Activated T-cell treated with anti-CD3 and anti-CD28 coated beads, Interleukin-2, amount 50 U/mL, for 1 hour (primary cell): ENCODE data around the gene DCP1A.
"Not testable (repeated sequence)": the region's sequence is repeated elsewhere in the genome, so short reads cannot be mapped to it uniquely, and the experiment has no call there.

Source experiments
- DNase-seq: peaks from one replicate; pipeline ENCODE4 v3.0.0-alpha.2; 2020

Gene DCP1A

DNA sequence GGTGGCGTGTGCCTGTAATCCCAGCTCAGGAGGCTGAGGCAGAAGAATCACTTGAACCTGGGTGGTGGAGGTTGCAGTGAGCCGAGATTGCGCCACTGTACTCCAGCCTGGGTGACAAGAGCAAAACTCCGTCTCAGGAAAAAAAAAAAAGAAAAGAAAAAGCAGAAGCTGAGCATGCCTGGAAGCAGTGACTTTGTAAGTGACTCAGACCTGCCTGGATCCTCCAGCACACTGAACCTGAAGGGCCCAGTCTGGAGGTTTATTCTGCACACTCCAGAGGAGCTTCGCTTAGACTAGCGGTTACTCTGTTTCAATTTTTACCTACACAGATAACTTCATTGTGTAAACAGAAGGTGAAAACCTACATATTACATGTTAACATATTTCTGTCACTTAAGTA lies 19.4 kb downstream of the DCP1A start:
- not testable (repeated sequence) for DNase-seq

DNA sequence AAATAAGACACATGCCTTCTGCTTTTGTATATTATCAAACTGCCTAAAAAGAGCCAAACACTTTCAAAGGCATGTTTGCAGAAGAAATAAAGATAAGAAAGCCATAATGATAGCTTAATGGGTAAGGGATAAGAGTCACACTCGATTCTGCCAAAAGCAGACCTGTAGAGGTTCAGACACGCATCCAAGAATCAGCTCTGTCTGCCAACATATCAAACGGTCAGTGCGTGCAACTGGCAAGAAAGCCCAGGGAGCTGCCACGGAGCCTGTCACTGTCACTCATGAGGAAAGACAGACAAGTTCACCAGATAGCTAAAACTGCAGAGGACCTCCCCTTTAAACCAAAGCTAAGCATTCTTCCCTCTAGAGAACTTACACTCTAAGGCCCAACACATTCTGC lies 23.2 kb downstream of the DCP1A start:
- DNase-seq: no peak

DNA sequence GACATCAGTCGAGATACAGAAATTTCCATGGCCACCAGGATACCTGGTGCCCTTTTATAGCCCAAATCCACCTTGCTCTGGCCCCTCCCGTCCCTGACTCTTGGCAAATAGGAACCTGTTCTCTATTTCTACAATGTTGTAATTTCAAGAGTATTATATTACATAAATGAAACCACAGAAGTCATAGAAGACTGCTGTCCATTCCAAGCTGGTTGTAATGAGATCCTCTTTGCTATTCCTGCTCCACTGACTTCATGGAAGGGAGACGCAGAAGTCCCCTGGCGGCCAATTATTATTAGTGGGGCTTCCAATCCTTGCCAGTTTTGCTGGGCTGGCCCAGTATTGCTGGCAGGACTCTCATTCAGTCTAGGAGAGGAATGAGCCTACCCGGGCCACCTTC lies 26.6 kb downstream of the DCP1A start:
- DNase-seq: no peak

DNA sequence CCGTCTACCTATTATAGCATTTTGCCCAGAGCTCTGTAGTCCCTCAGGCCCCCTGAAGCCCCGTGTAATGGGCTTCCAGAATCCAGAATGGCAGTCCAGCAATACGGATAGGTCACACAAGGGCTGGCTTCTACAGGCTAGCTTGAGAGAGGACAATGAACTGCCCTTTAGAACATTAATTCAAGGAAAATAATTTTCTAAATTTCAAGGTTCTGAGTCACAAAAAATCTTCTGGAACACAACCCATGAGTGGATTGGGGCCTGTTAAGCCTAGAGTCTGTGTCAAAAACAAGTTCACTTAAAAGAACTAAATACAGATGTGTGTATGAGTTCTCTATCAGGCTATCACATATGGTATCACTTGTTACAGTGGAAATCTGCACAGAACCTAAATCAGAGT lies 28.8 kb downstream of the DCP1A start:
- DNase-seq: no peak

DNA sequence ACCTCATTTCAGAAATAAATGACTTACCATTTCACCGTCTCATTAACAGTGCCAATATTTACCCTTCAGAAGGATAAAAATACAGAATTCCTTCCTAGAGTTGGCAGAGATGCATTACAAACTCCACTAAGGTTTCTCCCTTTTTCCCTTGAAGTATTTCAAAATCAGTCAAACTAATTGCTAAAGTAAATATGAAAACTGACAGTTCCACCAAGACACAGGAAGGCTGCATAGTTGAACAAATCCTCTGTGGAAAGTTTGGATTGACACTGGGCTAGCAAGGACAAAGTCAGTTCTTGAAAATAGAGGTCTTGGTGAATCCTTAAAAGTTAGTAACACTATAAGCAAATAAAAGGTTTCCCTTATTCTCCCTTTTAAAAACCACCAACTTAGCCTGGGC lies 34.5 kb downstream of the DCP1A start:
- DNase-seq: no peak

DNA sequence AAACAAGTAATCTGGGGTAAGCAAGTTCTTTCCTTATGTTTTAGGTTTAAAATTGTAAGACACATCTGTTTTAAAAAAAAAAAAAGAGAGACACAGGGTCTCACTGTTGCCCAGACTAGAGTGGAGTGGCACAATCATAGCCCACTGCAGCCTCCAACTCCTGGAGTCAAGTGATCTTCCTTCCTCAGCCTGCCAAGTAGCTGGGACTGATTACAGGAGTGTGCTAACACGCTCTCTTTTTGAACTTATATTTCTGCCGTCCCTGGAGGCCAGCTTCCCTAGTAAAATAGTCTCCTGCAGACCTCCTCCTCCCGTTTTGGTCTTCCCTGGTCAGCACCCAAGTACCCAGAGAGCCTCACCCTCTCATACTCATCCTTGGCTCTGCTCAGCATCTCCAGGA lies 35.5 kb downstream of the DCP1A start:
- DNase-seq: no peak

DNA sequence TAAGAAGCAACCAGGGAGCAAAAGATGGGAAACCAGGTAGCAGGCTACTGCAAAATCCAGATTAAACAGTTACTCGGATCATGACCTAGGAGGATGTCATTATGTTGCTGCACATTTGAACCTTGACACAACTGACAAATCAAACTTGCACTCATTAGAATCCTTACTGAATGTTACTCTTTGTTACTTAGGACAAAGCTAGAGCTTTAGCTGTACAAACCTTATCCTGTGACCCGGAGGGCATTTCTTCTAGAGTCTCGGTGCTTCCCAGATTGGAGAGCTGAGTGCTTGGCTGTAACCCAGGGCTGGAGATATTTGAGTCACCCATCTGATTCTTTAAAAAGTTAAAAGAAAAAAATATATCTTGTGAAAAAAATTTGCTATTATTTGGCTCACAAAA lies 43.4 kb downstream of the DCP1A start:
- DNase-seq: no peak

DNA sequence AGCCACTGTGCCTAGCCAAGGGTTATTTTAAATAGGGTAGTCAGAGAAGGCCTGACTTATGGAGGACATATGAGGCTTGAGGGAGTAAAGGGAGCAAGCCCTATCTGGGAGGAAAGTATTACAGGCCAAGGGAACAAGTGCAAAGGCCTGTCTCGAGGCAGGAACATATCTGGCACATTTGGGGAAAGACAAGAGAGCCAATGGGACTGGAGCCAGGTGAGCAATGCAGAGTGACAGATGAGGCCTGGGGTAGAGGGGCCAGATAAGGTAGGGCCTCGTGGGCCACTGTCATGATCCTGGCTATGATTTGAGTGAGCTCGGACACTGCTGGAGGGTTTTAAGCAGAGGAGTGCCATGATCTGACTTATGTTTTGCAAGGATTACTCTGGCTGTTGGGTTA lies 43.8 kb downstream of the DCP1A start:
- DNase-seq: no peak

DNA sequence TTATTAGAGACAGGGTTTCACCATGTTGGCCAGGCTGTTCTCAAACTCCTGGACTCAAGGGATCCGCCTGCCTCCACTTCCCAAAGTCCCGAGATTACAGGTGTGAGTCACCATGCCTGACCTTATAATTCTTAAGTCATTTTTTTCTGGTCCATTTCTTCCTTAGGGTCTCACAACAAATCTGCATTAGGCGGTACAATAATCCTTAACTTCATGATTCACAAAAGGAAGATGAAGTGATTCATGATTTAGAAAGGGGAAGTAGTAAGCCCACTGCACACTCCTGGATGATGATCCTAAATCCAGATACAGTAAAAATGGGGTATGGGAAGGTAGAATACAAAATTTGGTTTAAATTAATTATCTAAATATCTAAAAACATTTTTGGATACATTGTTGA lies 46.5 kb downstream of the DCP1A start:
- DNase-seq: no peak

DNA sequence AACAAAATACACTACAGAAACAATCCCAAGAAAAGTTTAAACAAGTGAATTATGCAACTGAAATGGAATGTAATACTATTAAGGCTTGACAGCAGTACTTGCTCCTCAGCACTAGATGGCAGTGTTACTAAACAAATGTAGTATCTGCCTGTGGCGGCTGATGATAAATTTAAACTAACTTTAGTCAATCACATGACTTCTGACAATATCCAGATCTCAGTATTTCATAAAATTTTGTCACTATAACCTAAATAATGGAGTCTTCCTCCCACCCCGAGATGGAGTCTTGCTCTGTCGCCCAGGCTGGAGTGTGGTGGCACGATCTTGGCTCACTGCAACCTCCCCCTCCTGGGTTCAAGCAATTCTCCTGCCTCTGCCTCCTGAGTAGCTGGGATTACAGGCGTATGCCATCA lies 47.7 kb downstream of the DCP1A start:
- DNase-seq: not testable (repeated sequence)

DNA sequence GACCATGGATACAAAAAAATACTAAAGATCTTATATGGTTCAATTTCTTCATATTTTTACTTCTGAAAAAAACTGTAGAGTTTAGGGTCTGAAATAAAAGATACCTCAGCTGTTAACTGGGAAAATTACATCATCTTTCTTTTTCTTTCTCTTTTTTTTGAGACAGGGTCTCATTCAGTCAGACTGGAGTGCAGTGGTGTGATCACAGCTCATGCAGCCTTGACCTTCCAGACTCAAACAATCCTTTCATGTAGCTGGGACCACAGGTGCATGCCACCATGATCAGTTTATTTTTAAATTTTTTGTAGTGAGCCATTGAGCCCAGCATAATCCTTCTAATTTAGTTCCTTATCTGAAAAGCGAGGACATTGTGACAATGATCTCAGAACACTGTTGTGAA lies 51.9 kb downstream of the DCP1A start:
- DNase-seq: no peak

DNA sequence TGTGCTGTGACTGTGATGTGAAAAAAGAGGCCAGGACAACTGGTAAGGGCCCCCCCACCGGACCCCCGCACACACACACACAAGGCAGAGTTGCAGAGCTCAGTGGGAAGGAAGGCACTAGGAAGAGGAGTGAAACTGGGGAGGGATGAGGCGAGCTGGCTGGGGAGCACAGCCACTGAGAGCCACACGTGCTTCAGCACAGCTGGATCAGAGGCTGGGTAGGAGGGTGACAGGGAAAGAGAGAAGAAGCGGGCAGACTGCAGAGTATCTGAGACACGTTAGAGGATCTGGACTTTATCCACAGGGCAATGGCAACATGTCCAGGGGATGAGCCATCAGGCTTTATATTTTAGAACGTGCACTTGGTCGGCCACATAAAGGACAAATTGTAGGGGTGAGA lies 53.5 kb downstream of the DCP1A start:
- DNase-seq: no peak

DNA sequence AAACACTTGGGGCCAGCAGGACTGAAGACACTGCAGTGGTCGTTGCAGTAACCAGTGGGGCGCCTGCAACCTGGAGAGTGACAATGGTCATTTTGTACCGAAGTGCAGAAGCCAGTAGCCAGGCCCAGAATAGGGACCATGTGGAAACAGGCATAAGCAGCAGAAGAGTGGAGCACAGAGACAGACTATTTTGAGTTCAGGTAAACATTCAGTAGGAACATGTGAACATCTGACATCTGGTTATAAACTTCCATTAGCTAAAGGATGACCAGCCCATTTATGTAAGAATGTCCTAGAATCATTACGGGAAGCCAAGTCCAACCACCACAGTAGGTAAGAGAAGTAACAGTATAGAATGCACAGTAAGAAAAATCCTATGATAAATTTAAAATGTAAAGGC lies 59.1 kb downstream of the DCP1A start:
- DNase-seq: no peak

DNA sequence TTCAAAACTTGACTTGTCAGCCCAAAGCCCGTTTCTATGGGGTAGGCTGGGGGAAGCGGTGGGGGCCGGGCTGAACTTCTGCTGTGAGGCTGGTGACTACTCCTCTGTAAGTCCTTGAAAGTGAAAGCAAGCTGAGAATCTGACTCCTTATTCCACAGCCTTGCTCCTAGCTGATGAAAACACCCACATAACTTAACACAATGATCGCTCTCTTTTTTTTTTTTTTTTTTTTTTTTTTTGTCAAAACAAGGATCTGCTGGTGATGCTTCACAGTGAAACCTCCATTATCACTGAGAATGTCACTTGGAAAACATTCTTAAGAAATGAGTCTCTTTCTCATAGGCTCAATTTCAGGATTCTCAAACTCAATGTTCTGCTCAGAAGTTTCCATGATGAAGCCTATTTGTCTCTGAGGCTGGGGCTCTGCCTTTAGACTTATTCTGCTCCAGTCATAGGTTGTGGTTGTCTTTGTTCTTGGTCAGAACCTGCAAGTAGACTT lies 60.2 kb downstream of the DCP1A start:
- no peak for DNase-seq

DNA sequence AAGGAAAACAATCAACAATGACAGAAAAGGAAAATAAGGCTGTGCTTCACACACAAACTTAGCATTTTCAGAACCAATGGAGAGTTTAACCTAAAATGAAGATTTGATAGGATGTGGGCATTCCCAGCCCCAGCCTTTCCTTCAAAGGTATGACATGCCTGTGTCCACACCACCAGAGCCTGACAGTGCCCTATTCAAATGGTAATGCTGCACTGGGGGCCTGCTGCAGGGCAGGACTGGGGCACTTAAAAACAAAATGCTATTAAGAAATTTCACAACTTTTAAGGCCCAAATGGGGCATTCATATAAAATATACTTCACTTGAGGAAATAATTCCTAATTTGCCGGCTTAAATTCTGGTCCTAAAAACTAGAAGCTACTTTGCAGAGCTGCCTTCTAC lies 60.6 kb downstream of the DCP1A start:
- DNase-seq: no peak

DNA sequence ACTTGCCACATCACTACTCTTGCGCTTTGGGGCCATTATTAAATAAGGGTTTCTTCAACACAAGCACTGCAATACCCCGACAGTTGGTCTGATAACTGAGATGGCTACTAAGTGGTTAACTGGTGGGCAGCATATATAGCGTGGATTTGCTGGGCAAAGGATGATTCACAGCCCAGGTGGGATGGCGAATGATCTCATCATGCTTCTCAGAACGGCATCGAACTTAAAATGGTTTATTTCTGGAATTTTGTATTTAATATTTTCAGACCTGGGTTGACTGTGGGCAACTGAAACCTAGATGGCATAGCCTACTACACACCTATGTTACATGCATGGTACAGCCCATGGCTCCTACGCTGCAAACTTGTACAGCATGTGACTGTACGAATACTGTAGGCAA lies 64.8 kb downstream of the DCP1A start:
- DNase-seq: no peak

DNA sequence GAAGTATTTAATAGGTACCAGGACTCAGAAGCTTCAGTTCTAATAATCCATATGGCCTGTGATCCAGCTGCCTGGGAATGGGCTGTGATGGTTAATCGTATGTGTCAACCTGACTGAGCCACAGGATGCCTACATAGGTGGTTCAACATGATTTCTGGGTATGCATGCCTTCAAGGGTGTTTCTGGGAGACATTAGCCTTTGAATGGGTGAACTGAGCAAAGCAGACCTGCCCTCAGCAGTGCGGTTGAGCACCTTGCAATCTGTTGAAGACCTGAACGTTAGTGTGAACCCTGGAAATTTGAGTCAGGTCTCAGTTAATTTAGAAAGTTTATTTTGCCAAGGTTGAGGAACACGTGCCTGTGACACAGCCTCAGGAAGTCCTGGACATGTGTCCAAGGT lies 68.7 kb downstream of the DCP1A start:
- no peak for DNase-seq

DNA sequence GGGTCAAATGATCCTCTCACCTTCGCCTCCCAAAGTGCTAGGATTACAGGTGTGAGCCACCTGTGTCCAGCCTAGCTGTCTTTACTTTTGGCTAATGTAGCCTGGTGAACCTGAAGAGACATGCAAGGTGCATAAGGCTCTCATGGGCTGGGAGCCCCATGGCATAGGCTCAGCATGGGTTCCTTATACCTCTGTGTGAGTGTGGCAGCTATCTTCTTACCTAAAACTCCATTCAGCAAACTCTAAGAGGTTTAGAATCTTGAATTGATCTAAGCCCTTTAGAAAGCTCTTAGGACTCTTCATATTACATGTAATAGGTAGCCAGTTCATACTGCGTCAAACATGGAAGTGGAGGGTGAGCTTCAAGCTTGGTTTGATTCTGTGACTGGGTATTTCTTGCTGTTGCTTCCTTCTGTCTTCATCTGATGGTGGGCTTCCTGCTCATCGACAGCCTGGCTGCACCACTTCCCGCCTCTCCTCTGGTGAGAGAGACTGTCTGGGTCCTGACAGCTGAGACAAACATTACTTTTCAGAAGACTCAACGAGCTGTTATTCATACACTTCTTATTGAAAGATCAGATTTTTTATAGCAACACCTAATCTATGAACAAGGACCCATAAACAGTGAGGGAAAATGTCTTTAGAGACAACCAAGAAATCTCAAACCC lies 72.3 kb downstream of the DCP1A start:
- DNase-seq: no peak

DNA sequence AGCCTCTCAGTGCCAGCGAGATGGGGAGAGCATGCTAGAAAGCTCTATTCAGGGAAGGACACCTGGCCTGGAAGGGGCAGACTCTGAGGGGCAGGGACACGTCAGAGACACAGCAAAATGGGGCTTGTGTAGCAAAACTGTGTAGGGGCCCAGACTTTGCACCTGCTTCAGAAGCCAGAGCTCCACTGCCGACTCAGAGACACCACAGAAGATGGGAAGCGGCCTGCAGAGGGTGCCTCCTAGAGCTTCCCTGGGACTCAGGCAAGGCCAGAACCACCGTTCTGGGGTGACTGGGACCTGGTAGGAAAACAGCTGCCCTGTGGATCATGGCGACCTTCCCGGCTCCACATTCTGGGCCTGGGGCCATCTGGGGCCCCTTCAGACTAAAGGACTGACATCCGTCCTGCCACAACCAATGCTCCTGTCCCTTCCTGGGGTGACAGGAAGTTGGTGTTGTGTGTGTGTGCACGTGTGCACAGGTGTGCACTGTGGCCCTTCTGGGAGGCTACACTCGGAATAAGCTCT lies 74.1 kb downstream of the DCP1A start:
- no peak for DNase-seq

DNA sequence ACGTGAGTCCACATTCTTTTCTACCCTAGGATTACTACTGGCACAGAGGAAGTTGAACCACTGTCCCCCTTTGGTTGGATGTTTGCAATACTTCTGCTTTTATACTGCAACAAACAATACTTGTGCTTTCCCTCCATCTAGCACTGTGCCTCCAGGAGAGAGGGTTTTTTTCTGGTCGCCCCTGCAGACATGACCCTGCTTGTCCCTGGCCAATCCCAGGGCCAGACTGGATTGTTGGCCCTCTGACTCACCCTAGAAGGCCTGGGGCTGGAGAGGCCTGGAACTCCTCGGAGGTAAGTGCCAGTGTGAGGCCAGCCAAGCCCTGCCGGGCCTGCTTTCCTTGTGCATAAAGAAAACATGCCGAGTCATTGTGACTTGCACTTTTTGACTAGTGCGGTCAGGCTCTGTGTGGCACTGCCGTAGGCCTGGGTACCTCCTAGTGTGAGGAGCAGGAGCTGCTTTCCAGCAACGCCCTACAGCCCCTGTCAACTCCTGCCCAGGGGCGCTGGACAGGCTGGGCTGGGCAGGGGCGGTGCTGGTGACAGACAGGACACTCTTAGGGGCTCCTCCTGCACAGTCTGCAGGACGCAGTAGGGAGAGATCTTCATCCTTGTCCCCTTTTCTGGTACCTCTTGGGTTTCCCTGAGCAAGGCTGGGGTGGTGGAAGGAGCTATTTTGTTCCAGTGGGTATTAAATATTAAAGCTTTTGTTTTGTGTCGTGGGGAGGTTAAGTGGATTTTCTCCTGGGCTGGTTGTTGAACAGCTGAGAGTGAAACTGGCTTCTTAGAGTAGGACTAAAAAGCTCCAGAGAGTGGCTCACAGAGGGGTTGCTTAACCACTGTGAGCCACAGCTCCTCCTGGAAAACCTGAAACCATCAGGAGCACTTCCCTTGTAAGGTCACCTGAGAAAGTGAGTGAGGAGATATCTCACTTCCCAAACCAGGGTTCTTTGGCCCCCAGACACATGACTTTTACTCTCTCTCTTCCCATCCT lies 77.2 kb downstream of the DCP1A start:
- DNase-seq: no peak

DNA sequence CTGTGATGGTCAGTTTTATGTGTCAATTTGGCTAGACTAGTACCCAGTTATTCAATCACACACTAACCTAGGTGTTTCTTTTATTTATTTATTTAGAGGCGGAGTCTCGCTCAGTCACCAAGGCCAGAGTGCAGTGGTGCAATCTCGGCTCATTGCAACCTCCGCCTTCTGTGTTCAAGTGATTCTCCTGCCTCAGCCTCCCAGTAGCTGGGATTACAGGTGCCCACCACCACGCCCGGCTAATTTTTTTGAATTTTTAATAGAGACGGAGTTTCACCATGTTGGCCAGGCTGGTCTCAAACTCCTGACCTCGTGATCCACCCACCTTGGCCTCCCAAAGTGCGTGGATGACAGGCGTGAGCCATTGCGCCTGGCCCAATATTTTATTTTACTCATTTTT lies 78.2 kb downstream of the DCP1A start:
- not testable (repeated sequence) for DNase-seq

DNA sequence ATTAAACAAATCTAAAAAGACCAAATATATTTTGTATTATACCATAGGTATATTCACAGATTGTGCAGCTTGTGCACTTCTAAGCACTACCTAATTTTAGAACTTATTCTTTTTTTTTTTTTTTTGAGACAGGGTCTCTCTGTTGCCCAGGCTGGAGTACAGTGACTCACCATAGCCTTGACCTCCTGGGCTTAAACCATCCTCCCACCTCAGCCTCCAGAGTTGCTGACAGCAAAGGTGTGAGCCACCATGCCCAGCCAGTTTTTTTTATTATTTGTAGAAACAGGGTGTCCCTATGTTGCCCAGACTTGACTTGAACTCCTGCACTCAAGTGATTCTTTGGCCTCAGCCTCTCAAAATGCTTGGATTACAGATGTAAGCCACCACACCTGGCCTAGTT lies 79.6 kb downstream of the DCP1A start:
- DNase-seq: no peak

DNA sequence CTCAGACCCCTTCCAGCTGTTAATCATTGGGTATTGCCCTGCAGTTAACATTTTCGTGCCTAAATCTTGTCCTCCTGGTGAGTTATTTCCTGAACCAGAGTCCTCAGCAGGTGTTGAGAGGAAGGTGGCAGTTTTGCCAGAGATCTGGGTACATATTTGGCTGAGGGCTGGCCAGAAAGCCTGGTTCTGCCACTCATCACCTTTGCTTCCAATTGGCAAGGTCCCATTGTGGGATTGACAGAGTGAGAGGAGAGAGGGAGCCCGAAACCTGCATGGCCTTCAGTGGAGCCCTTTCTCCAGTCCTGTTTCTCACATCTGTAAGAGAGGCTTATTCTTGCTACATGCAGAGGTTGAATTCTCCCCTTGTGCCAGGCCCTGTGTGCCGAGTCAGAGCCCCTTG lies 82.6 kb downstream of the DCP1A start:
- no peak for DNase-seq

DNA sequence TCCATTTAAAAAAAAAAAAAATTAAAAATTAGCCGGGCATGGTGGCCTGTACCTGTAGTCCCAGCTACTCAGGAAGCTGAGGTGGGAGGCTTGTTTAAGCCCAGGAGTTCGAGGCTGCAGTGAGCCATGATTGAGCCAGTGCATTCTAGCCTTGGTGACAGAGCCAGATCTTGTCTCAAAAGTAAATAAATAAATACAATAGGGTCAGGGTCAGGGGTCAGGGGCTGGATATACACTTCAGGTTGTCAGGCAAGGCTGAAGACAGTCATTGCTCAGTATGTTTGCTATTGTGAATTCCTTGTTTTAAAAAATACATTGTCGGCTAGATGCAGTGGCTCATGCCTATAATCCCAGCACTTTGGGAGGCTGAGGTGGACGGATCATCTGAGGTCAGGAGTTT lies 83.4 kb downstream of the DCP1A start:
- no peak for DNase-seq
